Liver (tissue), 9 donors: Measurements from ENCODE around the gene ZNF414. TPM values are rescaled to one million over a fixed set of nuclear protein-coding genes. Genes with fewer than 3 reads are reported as not detected.

Source experiments
- DNase-seq: peaks from one replicate; pipeline ENCODE4 v3.0.0-alpha.2; 2017; ENCODE audit warnings: low spot score
- H3K27ac ChIP-seq, 2 donors: one replicate each; pipeline ENCODE4 v1.7.0; 2013; ENCODE audit warnings: inconsistent platforms in 2 of 2, low read length in 2 of 2, control low read depth in 1 of 2, low read depth in 1 of 2, mild to moderate bottlenecking in 1 of 2
- H3K27me3 ChIP-seq, 4 donors: one replicate each; pipeline versions ENCODE4 v1.6.1 to v1.7.0; 2013; ENCODE audit warnings: low read length in 3 of 4, inconsistent platforms in 1 of 4, mild to moderate bottlenecking in 1 of 4, moderate library complexity in 1 of 4; ENCODE audit not compliant: control insufficient read depth in 4 of 4, insufficient read depth in 4 of 4
- H3K36me3 ChIP-seq, 4 donors: one replicate each; pipeline versions ENCODE4 v1.6.1 to v1.7.0; 2013; ENCODE audit warnings: low read length in 3 of 4, mild to moderate bottlenecking in 3 of 4, low read depth in 1 of 4, moderate library complexity in 1 of 4; ENCODE audit not compliant: control insufficient read depth in 4 of 4, insufficient read depth in 3 of 4
- H3K4me1 ChIP-seq, 4 donors: one replicate each; pipeline versions ENCODE4 v1.6.1 to v1.7.0; 2013; ENCODE audit warnings: low read length in 3 of 4, mild to moderate bottlenecking in 3 of 4, moderate library complexity in 1 of 4; ENCODE audit not compliant: control insufficient read depth in 4 of 4, insufficient read depth in 4 of 4
- H3K4me3 ChIP-seq, 3 donors: one replicate each; pipeline versions ENCODE4 v1.6.1 to v1.7.0; 2013; ENCODE audit warnings: low read length in 3 of 3, control low read depth in 1 of 3, low read depth in 1 of 3, mild to moderate bottlenecking in 1 of 3
- H3K9ac ChIP-seq, 2 donors: one replicate each; pipeline ENCODE4 v1.7.0; 2013; ENCODE audit warnings: low read length in 2 of 2, mild to moderate bottlenecking in 2 of 2, moderate library complexity in 2 of 2, control low read depth in 1 of 2, low read depth in 1 of 2
- H3K9me3 ChIP-seq, 4 donors: one replicate each; pipeline versions ENCODE4 v1.6.1 to v1.7.0; 2013; ENCODE audit warnings: low read length in 3 of 4; ENCODE audit not compliant: control insufficient read depth in 4 of 4
- FOXA1 ChIP-seq: IDR thresholded peaks from 2 replicates; pipeline ENCODE4 v1.6.1; 2016; ENCODE audit warnings: antibody characterized with exemption
- NR2F2 ChIP-seq: IDR thresholded peaks from 2 replicates; pipeline ENCODE4 v1.6.1; 2016; ENCODE audit warnings: antibody characterized with exemption
- RAD21 ChIP-seq, 2 donors: IDR thresholded peaks; 2 replicates each; pipeline ENCODE4 v1.6.1; 2016; ENCODE audit warnings: antibody characterized with exemption in 2 of 2, mild to moderate bottlenecking in 2 of 2
- RXRA ChIP-seq, 2 donors: IDR thresholded peaks; 2 replicates each; pipeline ENCODE4 v1.6.1; 2017 to 2018; ENCODE audit warnings: antibody characterized with exemption in 2 of 2, mild to moderate bottlenecking in 1 of 2
- SP1 ChIP-seq: IDR thresholded peaks from 2 replicates; pipeline ENCODE4 v1.6.1; 2018; ENCODE audit warnings: antibody characterized with exemption, mild to moderate bottlenecking
- TAF1 ChIP-seq: conservative IDR thresholded peaks from 2 replicates; pipeline ENCODE4 v1.6.1; 2016; ENCODE audit warnings: antibody characterized with exemption, mild to moderate bottlenecking
- YY1 ChIP-seq: IDR thresholded peaks from 2 replicates; pipeline ENCODE4 v1.6.1; 2016; ENCODE audit warnings: antibody characterized with exemption, mild to moderate bottlenecking
- WGBS: extraction: QIAGEN DNeasy Blood & Tissue Kit; methylation state at CpG from one replicate; pipeline ENCODE4 v1.1.7; 2013; 5-methylcytosine and 5-hydroxymethylcytosine counted together
- polyA plus RNA-seq, 2 donors: library from polyadenylated mRNA; stranded (reverse) in 1 of 2; unstranded in 1 of 2; fragments of 200-250 nt in 1 of 2; fragments of >200 nt in 1 of 2; fragmentation: Nextera tagmentation in 1 of 2; extraction: Ambion mirVana in 1 of 2; gene quantifications; one replicate each; pipeline versions ENCODE4 v1.2.1 to v1.2.3, GENCODE V29; 2013 to 2015
- total RNA-seq, 2 donors: library from RNA; depleted of rRNA; stranded (reverse); fragments of >200 nt; gene quantifications; one replicate each; pipeline ENCODE4 v1.2.3, GENCODE V29; 2014
- TF ChIP-seq, protein P1 (sequence below): IDR thresholded peaks from 2 replicates; pipeline ENCODE4 v1.6.1; 2016; ENCODE audit warnings: antibody characterized with exemption
- TF ChIP-seq, protein P2 (sequence below): IDR thresholded peaks from 2 replicates; pipeline ENCODE4 v1.6.1; 2016; ENCODE audit warnings: antibody characterized with exemption
- donor health status: healthy.
- donor health status: healthy.
- donor health status: healthy.
- donor health status: healthy.
- donor health status: healthy.

The ZNF414 gene
- total and polyA plus RNA-seq, 4 donors: 3.5 to 16.0 (median 7.2) TPM

DNA sequence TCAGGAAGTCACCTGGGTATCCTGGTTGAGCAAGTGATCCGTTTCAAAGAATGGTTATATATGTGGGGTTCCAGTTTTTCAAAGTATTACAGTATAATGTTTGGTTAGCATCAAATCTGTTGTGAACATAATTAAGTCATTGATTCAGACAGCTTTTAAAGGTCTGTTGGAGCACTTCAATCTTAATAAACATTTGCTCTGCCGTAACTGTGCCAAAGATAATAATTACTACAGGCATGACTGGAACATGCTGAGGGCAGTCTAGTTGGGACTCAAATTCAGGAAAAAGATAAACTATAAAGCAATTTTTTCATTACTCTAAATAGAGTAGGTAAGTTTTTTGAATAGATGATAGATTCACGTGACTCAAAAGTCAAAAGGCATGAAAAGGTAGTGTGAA is 45.8 kb downstream of the ZNF414 start (continued):
- TF ChIP-seq, protein P1, sequence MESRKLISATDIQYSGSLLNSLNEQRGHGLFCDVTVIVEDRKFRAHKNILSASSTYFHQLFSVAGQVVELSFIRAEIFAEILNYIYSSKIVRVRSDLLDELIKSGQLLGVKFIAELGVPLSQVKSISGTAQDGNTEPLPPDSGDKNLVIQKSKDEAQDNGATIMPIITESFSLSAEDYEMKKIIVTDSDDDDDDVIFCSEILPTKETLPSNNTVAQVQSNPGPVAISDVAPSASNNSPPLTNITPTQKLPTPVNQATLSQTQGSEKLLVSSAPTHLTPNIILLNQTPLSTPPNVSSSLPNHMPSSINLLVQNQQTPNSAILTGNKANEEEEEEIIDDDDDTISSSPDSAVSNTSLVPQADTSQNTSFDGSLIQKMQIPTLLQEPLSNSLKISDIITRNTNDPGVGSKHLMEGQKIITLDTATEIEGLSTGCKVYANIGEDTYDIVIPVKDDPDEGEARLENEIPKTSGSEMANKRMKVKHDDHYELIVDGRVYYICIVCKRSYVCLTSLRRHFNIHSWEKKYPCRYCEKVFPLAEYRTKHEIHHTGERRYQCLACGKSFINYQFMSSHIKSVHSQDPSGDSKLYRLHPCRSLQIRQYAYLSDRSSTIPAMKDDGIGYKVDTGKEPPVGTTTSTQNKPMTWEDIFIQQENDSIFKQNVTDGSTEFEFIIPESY: no peak
- no peak for TF ChIP-seq NR2F2
- TF ChIP-seq RXRA (IDR thresholded peaks at IDR 0.05): no peak

DNA sequence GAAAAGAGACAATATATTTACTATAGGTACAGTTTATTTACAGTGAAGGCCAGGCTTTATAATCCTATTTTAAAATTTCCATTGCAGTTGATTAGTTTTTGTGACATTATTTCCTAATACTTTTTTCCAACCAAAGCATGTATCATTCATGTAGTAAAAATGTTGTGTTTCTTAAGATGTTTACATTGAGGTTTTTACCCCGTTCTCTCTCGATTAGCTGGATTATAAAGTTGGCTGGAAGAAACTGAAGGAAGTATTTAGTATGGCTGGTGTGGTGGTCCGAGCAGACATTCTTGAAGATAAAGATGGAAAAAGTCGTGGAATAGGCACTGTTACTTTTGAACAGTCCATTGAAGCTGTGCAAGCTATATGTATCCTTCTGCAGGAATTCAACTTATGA is 47.9 kb downstream of the ZNF414 start:
- Histone ChIP-seq H3K27ac (no peak overlapping the region), H3K4me1 (peaks cover 0 to 3% (median 0%) of the 10 kb centered on the region in 4 donors), H3K4me3 (no peak overlapping the region), H3K36me3 (peaks cover 13 to 83% (median 59%) of the 10 kb centered on the region in 4 donors), H3K9ac (no peak overlapping the region), H3K27me3 (no peaks in the 10 kb centered on the region), H3K9me3 (no peaks in the 10 kb centered on the region)
- DNase-seq: no peak
- WGBS: 94% methylated on average over 4 of the region's 4 CpGs
- no peak for TF ChIP-seq RAD21 (IDR thresholded peaks at IDR 0.05)
- TF ChIP-seq, protein P1: no peak
- no peak for TF ChIP-seq FOXA1
- no peak for TF ChIP-seq NR2F2
- TF ChIP-seq SP1: no peak

DNA sequence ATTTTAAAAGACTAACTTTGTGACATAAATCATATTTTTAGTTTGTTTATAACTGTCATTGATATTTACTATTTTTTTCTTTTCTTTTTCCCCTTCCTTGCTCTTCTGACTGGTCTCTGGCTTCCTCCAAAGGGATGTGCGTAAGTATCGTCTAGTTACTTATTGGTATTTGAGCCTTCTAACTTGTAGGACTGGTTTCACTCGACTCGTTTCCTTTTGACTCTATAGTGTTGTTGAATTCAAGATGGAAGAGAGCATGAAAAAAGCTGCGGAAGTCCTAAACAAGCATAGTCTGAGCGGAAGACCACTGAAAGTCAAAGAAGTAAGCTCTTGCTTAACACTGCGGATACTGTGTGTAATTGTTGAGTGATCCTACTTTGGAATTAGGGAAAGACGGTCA is 50.6 kb downstream of the ZNF414 start:
- no peak for DNase-seq
- Histone ChIP-seq H3K4me1 (peaks cover 13 to 23% (median 22%) of the 10 kb centered on the region in 4 donors), H3K27ac (no peak overlapping the region), H3K27me3 (no peaks in the 10 kb centered on the region), H3K4me3 (no peak overlapping the region), H3K36me3 (peaks cover 5 to 56% (median 37%) of the 10 kb centered on the region in 4 donors), H3K9ac (no peak overlapping the region), H3K9me3 (no peaks in the 10 kb centered on the region)
- whole genome bisulfite sequencing: 91% methylated on average over 8 of the region's 8 CpGs
- TF ChIP-seq, protein P2, sequence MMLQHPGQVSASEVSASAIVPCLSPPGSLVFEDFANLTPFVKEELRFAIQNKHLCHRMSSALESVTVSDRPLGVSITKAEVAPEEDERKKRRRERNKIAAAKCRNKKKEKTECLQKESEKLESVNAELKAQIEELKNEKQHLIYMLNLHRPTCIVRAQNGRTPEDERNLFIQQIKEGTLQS: no peak
- TF ChIP-seq FOXA1: no peak
- TF ChIP-seq TAF1: no peak
- no peak for TF ChIP-seq NR2F2
- TF ChIP-seq, protein P1: no peak
- no peak for TF ChIP-seq RXRA (IDR thresholded peaks at IDR 0.05)
- TF ChIP-seq YY1: no peak
